ENCODE measurements around the gene NCLN. TPM values are rescaled to one million over a fixed set of nuclear protein-coding genes. Genes with fewer than 3 reads are reported as not detected.

Gene NCLN
- total RNA-seq, 2 experiments from 2014 or later, result 55.9 to 56.8 TPM

- TF ChIP-seq, protein P1, sequence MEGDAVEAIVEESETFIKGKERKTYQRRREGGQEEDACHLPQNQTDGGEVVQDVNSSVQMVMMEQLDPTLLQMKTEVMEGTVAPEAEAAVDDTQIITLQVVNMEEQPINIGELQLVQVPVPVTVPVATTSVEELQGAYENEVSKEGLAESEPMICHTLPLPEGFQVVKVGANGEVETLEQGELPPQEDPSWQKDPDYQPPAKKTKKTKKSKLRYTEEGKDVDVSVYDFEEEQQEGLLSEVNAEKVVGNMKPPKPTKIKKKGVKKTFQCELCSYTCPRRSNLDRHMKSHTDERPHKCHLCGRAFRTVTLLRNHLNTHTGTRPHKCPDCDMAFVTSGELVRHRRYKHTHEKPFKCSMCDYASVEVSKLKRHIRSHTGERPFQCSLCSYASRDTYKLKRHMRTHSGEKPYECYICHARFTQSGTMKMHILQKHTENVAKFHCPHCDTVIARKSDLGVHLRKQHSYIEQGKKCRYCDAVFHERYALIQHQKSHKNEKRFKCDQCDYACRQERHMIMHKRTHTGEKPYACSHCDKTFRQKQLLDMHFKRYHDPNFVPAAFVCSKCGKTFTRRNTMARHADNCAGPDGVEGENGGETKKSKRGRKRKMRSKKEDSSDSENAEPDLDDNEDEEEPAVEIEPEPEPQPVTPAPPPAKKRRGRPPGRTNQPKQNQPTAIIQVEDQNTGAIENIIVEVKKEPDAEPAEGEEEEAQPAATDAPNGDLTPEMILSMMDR (IDR thresholded peaks at IDR 0.05), result no peak
- ATAC-seq, result no peak
- Mint-ChIP-seq H3K9me3 (peaks cover 7% of the 10 kb centered on the region), H3K27me3 (no peaks in the 10 kb centered on the region), H3K36me3 (ENCODE audit: low read depth) (peaks cover 39% of the 10 kb centered on the region), H3K4me1 (ENCODE audit: low read depth) (peaks cover 13% of the 10 kb centered on the region), H3K27ac (peak overlapping the region; percentile 69), H3K4me3 (no peak overlapping the region)
- CTCF ChIA-PET, result interaction anchor here (1.0 to 10.5 kb wide), 6 partner anchors 14 to 85 kb away, joined by 3 to 137 read pairs (median 4); no protein-coding TSS in a partner anchor
- intact Hi-C loops (cut with micrococcal nuclease), result loop anchor here (5.0 kb wide), 1 partner anchor 33 kb away; no protein-coding TSS in a partner anchor
- no peak for DNase-seq
- POLR2A ChIA-PET, result interaction anchor here (0.6 to 1.6 kb wide), 3 partner anchors 81 to 106 kb away, joined by 3 to 4 read pairs (median 3); no protein-coding TSS in a partner anchor
These were observed 25.5 kb upstream of the NCLN start for GRCh38 chr19:3160219-3160618.

DNA sequence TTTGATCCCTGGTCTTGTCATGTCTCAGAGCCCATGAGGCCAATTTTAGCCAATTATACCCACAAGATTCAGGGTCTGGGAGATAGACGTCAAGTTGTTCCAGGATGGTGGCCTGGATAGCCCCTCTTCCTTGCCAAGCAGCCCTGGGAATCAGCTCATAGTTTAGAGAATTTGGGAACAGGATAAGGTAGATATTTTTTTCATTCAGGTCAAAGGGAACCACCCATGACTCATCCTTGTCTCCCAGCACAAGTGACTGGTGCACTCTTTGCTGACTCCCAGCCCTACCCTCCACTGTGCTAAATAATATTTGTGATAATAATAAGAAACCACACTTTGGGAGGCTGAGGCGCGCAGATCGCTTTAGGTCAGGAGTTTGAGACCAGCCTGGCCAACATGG lies 24.3 kb upstream of the NCLN start:
- TF ChIP-seq, protein P1 (IDR thresholded peaks at IDR 0.05), result no peak
- ChIA-PET CTCF (interaction anchor here (0.9 to 10.5 kb wide), 12 partner anchors 14 to 211 kb away, joined by 3 to 137 read pairs (median 4); no protein-coding TSS in a partner anchor), POLR2A (interaction anchor here (0.5 kb wide), 1 partner anchor 126 kb away, joined by 4 read pairs; no protein-coding TSS in a partner anchor)
- DNase-seq, result no peak
- no peaks in the 10 kb centered on the region for H3K27me3 Mint-ChIP-seq
- intact Hi-C loops (cut with micrococcal nuclease), result loop anchor here (5.0 kb wide), 1 partner anchor 34 kb away; no protein-coding TSS in a partner anchor
- no peak overlapping the region for H3K4me3 Mint-ChIP-seq
- no peak overlapping the region for H3K27ac Mint-ChIP-seq
- peaks cover 12% of the 10 kb centered on the region for H3K9me3 Mint-ChIP-seq
- ATAC-seq, result no peak
- H3K4me1 Mint-ChIP-seq (ENCODE audit: low read depth), result peaks cover 18% of the 10 kb centered on the region
- peaks cover 31% of the 10 kb centered on the region for H3K36me3 Mint-ChIP-seq (ENCODE audit: low read depth)

DNA sequence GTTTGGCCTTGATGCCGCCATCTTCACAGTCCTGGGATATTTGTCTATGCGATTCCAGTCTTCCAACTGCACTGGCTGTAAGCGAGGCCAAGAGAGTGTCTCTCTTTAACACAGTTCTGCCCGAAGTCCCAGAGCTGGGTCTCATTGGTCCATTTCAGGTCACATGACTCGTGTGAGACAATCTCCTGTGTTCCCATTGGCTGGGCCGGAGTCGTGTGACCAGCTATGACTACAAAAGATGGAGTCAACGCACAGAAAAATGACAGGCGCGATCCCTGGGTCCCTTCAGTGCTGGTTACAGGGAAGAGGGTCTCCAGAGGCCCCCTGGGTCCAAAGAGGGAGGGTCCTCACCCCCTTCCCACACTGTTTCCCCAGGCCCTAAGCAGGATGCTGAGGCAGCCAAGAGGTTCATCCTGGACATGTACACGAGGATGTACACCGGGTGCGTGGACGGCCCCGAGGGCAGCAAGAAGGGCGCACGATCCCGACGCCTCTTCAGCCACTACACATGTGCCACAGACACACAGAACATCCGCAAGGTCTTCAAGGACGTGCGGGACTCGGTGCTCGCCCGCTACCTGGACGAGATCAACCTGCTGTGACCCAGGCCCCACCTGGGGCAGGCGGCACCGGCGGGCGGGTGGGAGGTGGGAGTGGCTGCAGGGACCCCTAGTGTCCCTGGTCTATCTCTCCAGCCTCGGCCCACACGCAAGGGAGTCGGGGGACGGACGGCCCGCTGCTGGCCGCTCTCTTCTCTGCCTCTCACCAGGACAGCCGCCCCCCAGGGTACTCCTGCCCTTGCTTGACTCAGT lies 23.1 kb upstream of the NCLN start:
- ATAC-seq, result peak; percentile 29
- ChIA-PET POLR2A (interaction anchor here (1.0 to 1.6 kb wide), 2 partner anchors 28 to 30 kb away, joined by 3 to 4 read pairs; partner anchors contain the start of gene GNA15), CTCF (interaction anchor here (0.7 to 10.5 kb wide), 21 partner anchors 9 to 212 kb away, joined by 3 to 137 read pairs (median 4); no protein-coding TSS in a partner anchor)
- no peaks in the 10 kb centered on the region for H3K27me3 Mint-ChIP-seq
- peaks cover 18% of the 10 kb centered on the region for H3K4me1 Mint-ChIP-seq (ENCODE audit: low read depth)
- H3K36me3 Mint-ChIP-seq (ENCODE audit: low read depth), result peaks cover 26% of the 10 kb centered on the region
- TF ChIP-seq, protein P1 (IDR thresholded peaks at IDR 0.05), result no peak
- H3K4me3 Mint-ChIP-seq, result no peak overlapping the region
- peaks cover 12% of the 10 kb centered on the region for H3K9me3 Mint-ChIP-seq
- H3K27ac Mint-ChIP-seq, result no peak overlapping the region
- intact Hi-C loops (cut with micrococcal nuclease), result loop anchor here (5.0 kb wide), 1 partner anchor 35 kb away; no protein-coding TSS in a partner anchor
- DNase-seq, result peak; percentile 72

- DNase-seq (peak; percentile 74), ATAC-seq (peak; percentile 88)
- TF ChIP-seq, protein P1 (IDR thresholded peaks at IDR 0.05), result peak; percentile 97
- peaks cover 12% of the 10 kb centered on the region for H3K9me3 Mint-ChIP-seq
- no peak overlapping the region for H3K4me3 Mint-ChIP-seq
- no peaks in the 10 kb centered on the region for H3K27me3 Mint-ChIP-seq
- POLR2A ChIA-PET, result interaction anchor here (1.0 to 1.6 kb wide), 2 partner anchors 28 to 31 kb away, joined by 3 to 4 read pairs; partner anchors contain the start of gene GNA15
- peaks cover 18% of the 10 kb centered on the region for H3K4me1 Mint-ChIP-seq (ENCODE audit: low read depth)
- H3K27ac Mint-ChIP-seq, result no peak overlapping the region
- H3K36me3 Mint-ChIP-seq (ENCODE audit: low read depth), result peaks cover 23% of the 10 kb centered on the region
- CTCF ChIA-PET, result interaction anchor here (0.6 to 10.5 kb wide), 20 partner anchors 8 to 205 kb away, joined by 3 to 137 read pairs (median 4); partner anchors contain the start of gene TLE5
- intact Hi-C loops (cut with micrococcal nuclease), result loop anchor here (5.0 kb wide), 1 partner anchor 36 kb away; no protein-coding TSS in a partner anchor
These were observed 22.4 kb upstream of the NCLN start for GRCh38 chr19:3163230-3163886.
